MM.1S (cell line): ENCODE data around the gene CCSER2.

Experiments
- EZH2 ChIP-seq: fragments of 300-600 bp; sonication (generic); optimal IDR thresholded peaks from 2 replicates; pipeline ENCODE3; 2017; ENCODE audit warnings: low read depth, mild to moderate bottlenecking, antibody characterized with exemption, low read length, mixed read lengths
- EZH2phosphoT487 ChIP-seq: fragments of 300-600 bp; sonication (generic); IDR thresholded peaks from 2 replicates; pipeline ENCODE4 v1.6.1; 2018; ENCODE audit warnings: antibody characterized with exemption, low read length
- TF ChIP-seq, protein P1 (sequence below): fragments of 300-600 bp; sonication (generic); IDR thresholded peaks from 2 replicates; pipeline ENCODE4 v1.5.1; 2016; ENCODE audit warnings: antibody characterized with exemption, low read length, mixed read lengths

DNA sequence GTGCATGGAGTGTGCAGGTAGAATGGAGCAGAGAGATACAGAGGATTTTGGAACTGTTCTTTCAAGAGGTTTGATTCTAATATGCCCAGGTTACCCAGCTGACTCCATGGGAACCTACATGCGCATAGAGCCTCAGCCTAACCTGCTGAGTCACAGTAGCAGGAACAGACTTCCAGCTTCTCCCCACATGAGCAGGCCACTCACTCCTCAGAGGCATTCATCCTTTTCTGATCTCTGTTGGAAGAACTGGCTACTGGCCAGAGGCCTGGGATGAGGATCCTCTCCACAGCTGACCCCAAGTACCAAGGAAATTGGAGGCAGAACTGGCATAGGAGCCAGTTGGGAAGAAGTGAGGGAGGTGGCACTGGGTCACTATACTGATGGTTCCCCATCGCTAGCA lies 17.9 kb upstream of the CCSER2 start:
- TF ChIP-seq, protein P1, sequence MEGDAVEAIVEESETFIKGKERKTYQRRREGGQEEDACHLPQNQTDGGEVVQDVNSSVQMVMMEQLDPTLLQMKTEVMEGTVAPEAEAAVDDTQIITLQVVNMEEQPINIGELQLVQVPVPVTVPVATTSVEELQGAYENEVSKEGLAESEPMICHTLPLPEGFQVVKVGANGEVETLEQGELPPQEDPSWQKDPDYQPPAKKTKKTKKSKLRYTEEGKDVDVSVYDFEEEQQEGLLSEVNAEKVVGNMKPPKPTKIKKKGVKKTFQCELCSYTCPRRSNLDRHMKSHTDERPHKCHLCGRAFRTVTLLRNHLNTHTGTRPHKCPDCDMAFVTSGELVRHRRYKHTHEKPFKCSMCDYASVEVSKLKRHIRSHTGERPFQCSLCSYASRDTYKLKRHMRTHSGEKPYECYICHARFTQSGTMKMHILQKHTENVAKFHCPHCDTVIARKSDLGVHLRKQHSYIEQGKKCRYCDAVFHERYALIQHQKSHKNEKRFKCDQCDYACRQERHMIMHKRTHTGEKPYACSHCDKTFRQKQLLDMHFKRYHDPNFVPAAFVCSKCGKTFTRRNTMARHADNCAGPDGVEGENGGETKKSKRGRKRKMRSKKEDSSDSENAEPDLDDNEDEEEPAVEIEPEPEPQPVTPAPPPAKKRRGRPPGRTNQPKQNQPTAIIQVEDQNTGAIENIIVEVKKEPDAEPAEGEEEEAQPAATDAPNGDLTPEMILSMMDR: no peak
- TF ChIP-seq EZH2 (no peak), EZH2phosphoT487 (no peak)
